ENCODE measurements around the gene ENTR1. TPM values are rescaled to one million over a fixed set of nuclear protein-coding genes. Genes with fewer than 3 reads are reported as not detected.

ENTR1 gene
- total and polyA plus RNA-seq, 2 donors (not counting 1 experiment from before 2014, with no cell fraction given), result 77.7 to 86.3 TPM

DNA sequence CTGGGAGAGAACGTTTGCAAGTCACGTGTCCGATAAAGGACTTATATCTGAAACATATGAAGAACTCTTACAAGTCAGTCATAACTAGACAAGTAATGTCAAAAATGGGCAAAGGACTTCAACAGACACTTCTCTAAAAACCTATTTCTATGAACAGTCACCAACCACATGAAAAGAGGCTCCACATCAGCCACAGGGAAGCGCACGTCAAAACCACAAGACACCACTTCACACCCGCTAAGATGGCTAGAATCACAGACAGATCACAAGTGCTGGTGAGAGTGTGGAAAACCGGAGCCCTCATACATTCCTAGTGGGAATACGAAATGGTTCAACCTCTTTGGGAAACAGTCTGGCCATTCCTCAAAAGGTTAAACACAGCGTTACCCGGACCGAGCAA, 25.4 kb downstream of the ENTR1 start:
- TF ChIP-seq, protein P1, sequence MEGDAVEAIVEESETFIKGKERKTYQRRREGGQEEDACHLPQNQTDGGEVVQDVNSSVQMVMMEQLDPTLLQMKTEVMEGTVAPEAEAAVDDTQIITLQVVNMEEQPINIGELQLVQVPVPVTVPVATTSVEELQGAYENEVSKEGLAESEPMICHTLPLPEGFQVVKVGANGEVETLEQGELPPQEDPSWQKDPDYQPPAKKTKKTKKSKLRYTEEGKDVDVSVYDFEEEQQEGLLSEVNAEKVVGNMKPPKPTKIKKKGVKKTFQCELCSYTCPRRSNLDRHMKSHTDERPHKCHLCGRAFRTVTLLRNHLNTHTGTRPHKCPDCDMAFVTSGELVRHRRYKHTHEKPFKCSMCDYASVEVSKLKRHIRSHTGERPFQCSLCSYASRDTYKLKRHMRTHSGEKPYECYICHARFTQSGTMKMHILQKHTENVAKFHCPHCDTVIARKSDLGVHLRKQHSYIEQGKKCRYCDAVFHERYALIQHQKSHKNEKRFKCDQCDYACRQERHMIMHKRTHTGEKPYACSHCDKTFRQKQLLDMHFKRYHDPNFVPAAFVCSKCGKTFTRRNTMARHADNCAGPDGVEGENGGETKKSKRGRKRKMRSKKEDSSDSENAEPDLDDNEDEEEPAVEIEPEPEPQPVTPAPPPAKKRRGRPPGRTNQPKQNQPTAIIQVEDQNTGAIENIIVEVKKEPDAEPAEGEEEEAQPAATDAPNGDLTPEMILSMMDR (IDR thresholded peaks at IDR 0.05), result no peak
- TF ChIP-seq EZH2 (IDR thresholded peaks at IDR 0.05; ENCODE audit: borderline replicate concordance, insufficient read depth, low read depth, low read length, poor library complexity, severe bottlenecking), result no peak
- Histone ChIP-seq H3K4me1 (ENCODE audit: control insufficient read depth in 2 of 2, insufficient read depth in 2 of 2, low read length in 2 of 2) (no peaks in the 10 kb centered on the region), H2AFZ (ENCODE audit: insufficient read depth, low read depth, low read length, poor library complexity, severe bottlenecking) (no peak overlapping the region), H3K9ac (ENCODE audit: low read length) (no peak overlapping the region), H3K27ac (ENCODE audit: low read length in 2 of 2) (no peak overlapping the region), H3K27me3 (replicated peaks in 1 of 4; ENCODE audit: control extremely low read depth in 1 of 4, control insufficient read depth in 3 of 4, insufficient read depth in 4 of 4, low read length in 3 of 4) (no peaks in the 10 kb centered on the region), H3K36me3 (replicated peaks in 1 of 2; ENCODE audit: control extremely low read depth in 1 of 2, control insufficient read depth in 1 of 2, extremely low read depth in 1 of 2, insufficient read depth in 2 of 2, low read length in 1 of 2) (peaks cover 0 to 46% of the 10 kb centered on the region in 2 experiments), H3K79me2 (ENCODE audit: control insufficient read depth, insufficient read depth, low read length) (no peaks in the 10 kb centered on the region), H4K20me1 (ENCODE audit: control insufficient read depth, insufficient read depth, low read length, poor library complexity, severe bottlenecking) (no peaks in the 10 kb centered on the region), H3K9me3 (ENCODE audit: control extremely low read depth in 1 of 3, control insufficient read depth in 2 of 3, insufficient read depth in 1 of 3, low read length in 2 of 3) (no peaks in the 10 kb centered on the region), H3K4me2 (replicated peaks; ENCODE audit: low read depth, low read length, poor library complexity, severe bottlenecking) (no peak overlapping the region), H3K4me3 (ENCODE audit: control extremely low read depth in 1 of 5, extremely low read depth in 1 of 5, insufficient read depth in 1 of 5, low read depth in 2 of 5, low read length in 4 of 5) (no peak overlapping the region)
- intact Hi-C loops (cut with micrococcal nuclease), result no loop called here
- ChIA-PET CTCF (no interaction called here), POLR2A (interaction anchor here (0.7 kb wide), 1 partner anchor 549 kb away, joined by 3 read pairs; no protein-coding TSS in a partner anchor)
- DNase-seq, result no peak
- Mint-ChIP-seq H3K27me3 (no peaks in the 10 kb centered on the region), H3K4me1 (no peaks in the 10 kb centered on the region), H3K9me3 (ENCODE audit: insufficient read depth) (no peaks in the 10 kb centered on the region), H3K27ac (no peak overlapping the region), H3K4me3 (no peak overlapping the region)
- ATAC-seq (ENCODE audit: low read depth), result no peak
- WGBS (ENCODE audit: insufficient coverage), result 80% methylated on average over 6 of the region's 11 CpGs

DNA sequence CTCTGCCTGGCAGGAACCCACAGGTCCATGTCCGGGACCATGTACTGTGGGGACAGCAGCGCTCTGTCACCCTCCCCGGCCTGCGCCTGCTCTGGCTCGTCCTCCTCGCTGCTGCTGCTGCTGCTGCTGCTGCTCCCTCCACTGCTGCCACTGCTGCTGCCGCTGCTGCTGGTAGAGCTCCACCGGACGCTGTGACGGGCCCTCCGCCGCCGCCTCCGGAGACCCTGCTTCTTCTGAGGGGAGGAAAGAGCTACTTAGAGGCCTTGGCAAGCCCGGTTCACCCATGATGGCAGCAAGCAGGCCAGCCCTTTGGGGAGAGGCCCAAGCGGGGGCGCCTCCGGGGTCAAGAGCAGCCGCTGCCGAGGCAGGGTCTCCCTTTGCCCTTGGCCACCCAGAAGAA, 27.0 kb downstream of the ENTR1 start:
- no peak overlapping the region for H3K4me2 ChIP-seq (replicated peaks; ENCODE audit: low read depth, low read length, poor library complexity, severe bottlenecking)
- no peaks in the 10 kb centered on the region for H3K4me1 ChIP-seq (ENCODE audit: control insufficient read depth in 2 of 2, insufficient read depth in 2 of 2, low read length in 2 of 2)
- Mint-ChIP-seq H3K27me3 (no peaks in the 10 kb centered on the region), H3K9me3 (ENCODE audit: insufficient read depth) (no peaks in the 10 kb centered on the region), H3K4me3 (no peak overlapping the region), H3K4me1 (no peaks in the 10 kb centered on the region), H3K27ac (no peak overlapping the region)
- no peak overlapping the region for H2AFZ ChIP-seq (ENCODE audit: insufficient read depth, low read depth, low read length, poor library complexity, severe bottlenecking)
- DNase-seq, result no peak
- ChIA-PET POLR2A (no interaction called here), CTCF (no interaction called here)
- intact Hi-C loops (cut with micrococcal nuclease), result no loop called here
- H3K79me2 ChIP-seq (ENCODE audit: control insufficient read depth, insufficient read depth, low read length), result no peaks in the 10 kb centered on the region
- no peak overlapping the region for H3K27ac ChIP-seq (ENCODE audit: low read length in 2 of 2)
- ATAC-seq (ENCODE audit: low read depth), result no peak
- no peaks in the 10 kb centered on the region for H3K9me3 ChIP-seq (ENCODE audit: control extremely low read depth in 1 of 3, control insufficient read depth in 2 of 3, insufficient read depth in 1 of 3, low read length in 2 of 3)
- WGBS (ENCODE audit: insufficient coverage), result 97% methylated on average over 20 of the region's 20 CpGs
- H3K36me3 ChIP-seq (replicated peaks in 1 of 2; ENCODE audit: control extremely low read depth in 1 of 2, control insufficient read depth in 1 of 2, extremely low read depth in 1 of 2, insufficient read depth in 2 of 2, low read length in 1 of 2), result peaks cover 0 to 31% of the 10 kb centered on the region in 2 experiments
- no peak overlapping the region for H3K4me3 ChIP-seq (ENCODE audit: control extremely low read depth in 1 of 5, extremely low read depth in 1 of 5, insufficient read depth in 1 of 5, low read depth in 2 of 5, low read length in 4 of 5)
- TF ChIP-seq, protein P1 (IDR thresholded peaks at IDR 0.05), result no peak
- TF ChIP-seq EZH2 (IDR thresholded peaks at IDR 0.05; ENCODE audit: borderline replicate concordance, insufficient read depth, low read depth, low read length, poor library complexity, severe bottlenecking), result no peak
- H3K27me3 ChIP-seq (replicated peaks in 1 of 4; ENCODE audit: control extremely low read depth in 1 of 4, control insufficient read depth in 3 of 4, insufficient read depth in 4 of 4, low read length in 3 of 4), result no peaks in the 10 kb centered on the region
- no peaks in the 10 kb centered on the region for H4K20me1 ChIP-seq (ENCODE audit: control insufficient read depth, insufficient read depth, low read length, poor library complexity, severe bottlenecking)
- no peak overlapping the region for H3K9ac ChIP-seq (ENCODE audit: low read length)

Data from B cell (primary cell).